ENCODE measurements around the gene CRIM1. TPM values are rescaled to one million over a fixed set of nuclear protein-coding genes. Genes with fewer than 3 reads are reported as not detected.

CRIM1 gene
- total and polyA plus RNA-seq, 2 experiments from 2014 or later = 10.5 to 36.4 TPM

GRCh38 chr2:36582951-36583350 lies 227.4 kb downstream of the CRIM1 start (continued):
- TF ChIP-seq ZNF462 (CRISPR knock-in tag; IDR thresholded peaks at IDR 0.05) (no peak), EZH2phosphoT487 (IDR thresholded peaks at IDR 0.05; ENCODE audit: unreplicated experiment) (no peak)

- DNase-seq (ENCODE audit: low spot score) (no peak), ATAC-seq (no peak)
- H3K27me3 Mint-ChIP-seq (ENCODE audit: insufficient read depth, low read depth, poor library complexity) = no peaks in the 10 kb centered on the region
- Histone ChIP-seq H3K4me3 (no peak overlapping the region), H4K20me1 (replicated peaks; ENCODE audit: insufficient read depth) (peaks cover 9% of the 10 kb centered on the region), H3K36me3 (ENCODE audit: insufficient read depth) (peaks cover 27% of the 10 kb centered on the region; the same call in 1 of the 2 replicates), H3K4me1 (ENCODE audit: insufficient read depth) (no peaks in the 10 kb centered on the region), H3K27me3 (ENCODE audit: insufficient read depth) (no peaks in the 10 kb centered on the region), H3K27ac (ENCODE audit: low read depth) (no peak overlapping the region), H3K4me2 (no peak overlapping the region), H2AFZ (no peak overlapping the region), H3F3A (replicated peaks; ENCODE audit: low read depth) (no peaks in the 10 kb centered on the region), H3K79me2 (replicated peaks; ENCODE audit: insufficient read depth) (peaks cover 13% of the 10 kb centered on the region; the same call in 1 of the 2 replicates), H3K9me2 (ENCODE audit: insufficient read depth) (no peaks in the 10 kb centered on the region)
- H3K4me3 Mint-ChIP-seq = no peak overlapping the region
- peaks cover 41% of the 10 kb centered on the region for H3K36me3 Mint-ChIP-seq (ENCODE audit: low read depth)
- TF ChIP-seq EZH2phosphoT487 (IDR thresholded peaks at IDR 0.05; ENCODE audit: unreplicated experiment) (no peak), STAT1 (IDR thresholded peaks at IDR 0.05; ENCODE audit: unreplicated experiment) (no peak), POLR2AphosphoS5 (IDR thresholded peaks at IDR 0.05; ENCODE audit: low read depth) (no peak), ZNF331 (CRISPR knock-in tag; IDR thresholded peaks at IDR 0.05; ENCODE audit: low read depth) (no peak), ZNF462 (CRISPR knock-in tag; IDR thresholded peaks at IDR 0.05) (no peak), CTCF (conservative IDR thresholded peaks at IDR 0.05; ENCODE audit: low read depth in 2 of 2) (no peak)
- no peaks in the 10 kb centered on the region for H3K9me3 Mint-ChIP-seq
- H3K27ac Mint-ChIP-seq = no peak overlapping the region
- no peaks in the 10 kb centered on the region for H3K4me1 Mint-ChIP-seq
Measured at GRCh38 chr2:36584148-36584794, 228.7 kb downstream of the CRIM1 start.
